GM21576 (cell line): ENCODE data around the gene ASXL2.

Source experiments
- ATAC-seq: cut with Tn5 transposase; IDR thresholded peaks from one replicate; pipeline ENCODE4 v1.9.1; 2021; ENCODE audit warnings: mild to moderate bottlenecking, moderate library complexity; ENCODE audit not compliant: unreplicated experiment

Gene ASXL2

DNA sequence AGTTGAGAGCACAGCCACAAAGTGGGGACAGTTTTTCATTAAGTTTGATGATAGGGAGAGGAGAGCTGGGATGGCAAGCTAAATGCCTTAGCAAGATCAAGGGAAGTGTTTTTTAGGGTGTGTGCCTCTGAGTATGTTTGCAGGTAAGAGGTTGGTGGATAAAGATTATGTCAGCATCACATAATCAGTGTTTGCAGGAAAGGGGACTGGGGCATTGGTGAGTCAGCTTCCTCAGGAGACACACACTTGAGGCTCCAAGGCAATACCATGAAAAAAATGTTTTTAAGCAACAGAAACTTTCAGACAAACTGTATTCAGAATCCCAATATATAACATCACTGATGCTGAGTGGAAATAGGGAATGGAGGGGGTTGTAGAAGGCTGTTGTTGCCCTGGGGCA lies 179.5 kb downstream of the ASXL2 start:
- ATAC-seq: no peak

DNA sequence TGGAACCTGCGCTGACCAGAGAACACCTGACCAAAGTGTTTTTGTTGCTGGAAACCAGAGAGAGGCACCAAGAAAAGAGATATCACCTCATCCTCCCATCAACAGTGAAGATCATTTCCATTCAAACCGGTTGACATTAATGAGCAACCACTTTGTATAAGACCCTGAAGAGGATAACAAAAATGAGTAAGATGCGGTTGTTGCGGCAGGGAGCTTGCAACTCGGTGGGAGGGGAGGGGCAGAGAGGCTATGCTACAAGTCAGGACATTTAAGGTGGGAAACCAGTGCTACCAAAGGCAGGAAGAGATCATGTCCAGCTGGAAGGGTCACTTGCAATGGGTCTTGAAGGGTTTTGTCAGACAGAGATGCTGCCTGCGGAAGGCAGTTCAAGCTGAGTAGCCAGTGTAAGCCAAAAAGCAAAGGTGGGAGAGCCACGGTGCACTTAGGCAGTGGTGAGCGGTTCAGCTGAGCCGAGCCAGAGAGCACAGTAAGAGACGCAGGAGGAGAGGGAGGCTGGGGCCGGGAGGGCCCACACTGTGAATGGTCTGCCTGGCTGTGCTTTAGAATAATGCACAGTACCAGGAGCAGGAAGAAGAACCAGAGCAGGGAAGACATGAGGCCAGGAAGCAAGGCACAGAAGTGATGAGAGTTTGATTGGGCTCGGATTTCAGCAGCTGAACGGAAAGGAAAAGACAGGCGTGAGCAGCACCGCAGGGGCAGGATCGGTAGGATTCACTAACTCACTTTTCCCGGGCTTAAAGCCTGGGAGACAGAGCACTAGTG lies 180.5 kb downstream of the ASXL2 start:
- no peak for ATAC-seq

DNA sequence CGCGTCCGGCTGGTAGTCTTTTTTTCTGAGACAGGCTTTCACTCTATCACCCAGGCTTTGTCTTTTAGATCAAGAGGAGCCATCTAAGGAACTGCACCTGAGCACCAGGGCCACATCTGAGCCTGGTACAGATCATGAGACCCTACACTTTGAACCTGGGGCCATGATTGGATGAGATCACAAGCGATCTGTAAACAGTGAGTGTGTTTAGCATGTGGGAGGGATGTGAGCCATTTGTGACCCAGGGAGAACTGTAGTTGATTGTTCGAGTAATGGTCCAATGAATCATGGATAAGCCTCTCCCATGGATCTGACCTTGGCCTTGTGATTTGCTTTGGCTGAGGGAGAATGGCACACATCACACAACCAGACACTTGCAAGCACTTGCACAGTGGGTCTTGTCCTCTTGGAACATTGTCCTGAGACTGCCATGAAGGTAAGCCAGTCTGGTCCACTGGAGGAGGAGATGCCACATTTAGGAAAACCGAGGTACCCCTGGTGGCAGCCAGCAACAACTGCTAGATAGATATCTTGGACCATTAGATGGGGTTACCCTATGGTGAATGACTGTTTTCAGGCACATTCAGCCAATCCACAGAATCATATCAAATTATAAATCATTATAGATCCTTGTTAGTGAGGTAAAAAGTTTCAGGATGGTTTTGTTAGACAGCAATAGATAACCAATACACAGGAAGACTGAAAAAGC lies 185.4 kb downstream of the ASXL2 start:
- ATAC-seq: no peak

DNA sequence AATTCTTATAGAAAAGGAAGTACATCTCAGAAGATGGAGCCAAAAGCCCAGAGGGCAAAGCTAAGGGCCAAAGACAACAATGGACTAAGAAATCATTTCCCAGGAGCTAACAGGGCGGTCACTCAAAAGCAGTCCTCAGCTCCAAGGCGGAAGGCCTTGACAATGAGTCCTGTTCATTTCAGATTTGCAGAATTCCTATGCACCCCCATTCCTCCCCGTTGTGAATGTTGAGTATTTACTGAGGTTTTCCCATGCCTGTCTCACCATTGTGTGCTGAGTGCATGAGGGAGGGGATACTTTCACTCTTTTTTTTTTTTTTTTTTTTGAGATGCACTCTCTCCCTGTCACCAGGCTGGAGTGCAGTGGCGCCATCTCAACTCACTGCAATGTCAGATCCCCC lies 186.1 kb downstream of the ASXL2 start:
- ATAC-seq: no peak

DNA sequence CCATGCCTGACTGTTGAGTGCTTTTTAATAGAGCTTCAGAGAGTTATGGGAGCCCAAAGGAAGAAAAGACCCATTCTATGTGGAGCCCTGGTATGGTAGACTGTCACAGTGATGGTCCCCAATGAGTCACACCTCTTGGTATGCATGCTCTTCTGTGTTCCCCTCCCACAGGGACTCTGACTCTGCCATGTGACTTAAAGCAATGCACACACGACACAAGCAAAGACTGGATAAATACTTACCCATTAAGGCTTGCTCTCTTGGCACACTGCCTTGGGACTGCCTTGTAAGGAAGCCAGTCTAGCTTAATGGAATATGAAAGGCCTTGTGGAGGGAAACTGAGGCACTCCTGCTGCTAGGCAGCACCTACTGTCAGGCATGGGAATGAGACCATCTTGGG lies 188.2 kb downstream of the ASXL2 start:
- ATAC-seq: no peak

DNA sequence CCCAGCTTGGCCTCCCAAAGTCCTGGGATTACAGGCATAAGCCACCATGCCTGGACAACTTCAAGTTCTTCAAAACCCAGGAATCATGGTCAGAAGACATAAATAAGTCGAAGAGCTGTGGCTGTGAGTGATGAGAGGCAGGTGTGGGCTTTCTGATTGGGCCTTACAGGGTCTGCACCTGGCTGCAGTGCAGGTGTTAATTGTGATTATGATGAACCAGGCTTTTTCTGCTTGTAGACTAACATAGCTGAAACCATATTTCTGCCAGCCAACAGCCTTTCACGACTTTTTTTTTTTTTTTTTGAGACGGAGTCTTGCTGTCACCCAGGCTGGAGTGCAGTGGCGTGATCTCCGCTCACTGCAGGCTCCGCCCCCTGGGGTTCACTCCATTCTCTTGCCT lies 190.1 kb downstream of the ASXL2 start:
- no peak for ATAC-seq

DNA sequence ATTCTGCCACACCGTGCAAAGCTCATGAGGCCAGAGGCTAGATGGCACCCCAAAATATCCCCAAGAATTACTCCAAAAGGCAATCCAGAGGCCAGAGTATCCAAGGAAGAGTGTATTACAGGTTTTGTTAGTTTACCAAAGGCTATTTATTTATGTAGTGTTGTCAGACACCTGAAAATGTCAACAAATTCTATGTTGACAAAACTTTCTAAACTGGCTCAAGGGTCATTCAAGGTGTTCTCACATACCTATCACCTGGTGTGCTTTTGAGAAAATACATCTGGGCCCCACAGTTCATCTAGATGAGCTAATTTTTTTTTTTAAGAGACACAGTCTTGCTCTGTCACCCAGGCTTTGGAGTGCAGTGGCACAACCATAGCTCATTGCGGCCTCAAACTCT lies 192.5 kb downstream of the ASXL2 start:
- ATAC-seq: no peak

DNA sequence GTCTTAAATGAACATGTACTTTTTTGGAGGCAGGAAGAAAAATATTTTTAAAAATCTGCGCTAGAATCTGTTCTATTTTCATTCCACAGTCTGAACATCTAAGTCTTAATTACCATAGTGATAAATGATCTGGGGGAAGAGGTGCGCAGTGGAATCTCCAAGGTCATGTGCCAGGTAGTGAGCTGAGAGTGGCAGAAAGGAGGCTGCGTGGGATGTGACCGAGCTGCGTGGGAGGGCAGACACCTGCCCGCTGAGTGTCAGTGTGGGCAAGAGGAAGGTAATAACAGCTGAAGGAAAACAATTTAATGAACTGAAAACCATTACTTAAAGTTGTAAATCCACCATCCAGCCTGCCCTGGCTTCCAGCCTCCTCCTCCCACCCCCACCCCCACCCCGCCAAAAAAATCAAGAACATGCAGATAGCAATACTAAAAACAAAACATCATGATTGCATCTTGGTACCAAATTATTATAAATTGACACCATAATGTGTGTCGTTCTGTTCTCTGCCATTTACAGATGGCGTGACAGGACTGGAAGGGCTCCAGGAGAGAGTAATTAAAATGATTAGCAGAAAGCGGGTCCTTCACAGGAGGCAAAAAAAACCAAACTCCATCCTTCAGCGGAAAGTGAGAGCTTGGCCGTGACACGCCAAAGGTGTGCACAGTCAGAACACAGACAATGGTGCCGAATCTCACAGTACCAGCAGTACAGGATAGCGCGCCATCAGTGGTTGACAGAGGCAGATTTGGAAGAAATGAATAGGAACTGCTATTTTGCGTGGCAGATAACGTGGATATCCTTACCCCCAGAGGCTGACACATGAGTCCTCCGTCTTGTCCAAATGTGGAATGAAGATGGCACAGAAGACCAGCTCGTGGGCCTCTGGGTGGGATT lies 193.5 kb downstream of the ASXL2 start:
- ATAC-seq: no peak
